GM18520 (cell line): ENCODE measurements around the gene XPNPEP1.
"Not testable (repeated sequence)": the region's sequence is repeated elsewhere in the genome, so short reads cannot be mapped to it uniquely, and the experiment has no call there.

ENCODE experiments used
- ATAC-seq: cut with Tn5 transposase; IDR thresholded peaks from one replicate; pipeline ENCODE4 v1.9.1; 2021; ENCODE audit not compliant: unreplicated experiment

XPNPEP1 gene

DNA sequence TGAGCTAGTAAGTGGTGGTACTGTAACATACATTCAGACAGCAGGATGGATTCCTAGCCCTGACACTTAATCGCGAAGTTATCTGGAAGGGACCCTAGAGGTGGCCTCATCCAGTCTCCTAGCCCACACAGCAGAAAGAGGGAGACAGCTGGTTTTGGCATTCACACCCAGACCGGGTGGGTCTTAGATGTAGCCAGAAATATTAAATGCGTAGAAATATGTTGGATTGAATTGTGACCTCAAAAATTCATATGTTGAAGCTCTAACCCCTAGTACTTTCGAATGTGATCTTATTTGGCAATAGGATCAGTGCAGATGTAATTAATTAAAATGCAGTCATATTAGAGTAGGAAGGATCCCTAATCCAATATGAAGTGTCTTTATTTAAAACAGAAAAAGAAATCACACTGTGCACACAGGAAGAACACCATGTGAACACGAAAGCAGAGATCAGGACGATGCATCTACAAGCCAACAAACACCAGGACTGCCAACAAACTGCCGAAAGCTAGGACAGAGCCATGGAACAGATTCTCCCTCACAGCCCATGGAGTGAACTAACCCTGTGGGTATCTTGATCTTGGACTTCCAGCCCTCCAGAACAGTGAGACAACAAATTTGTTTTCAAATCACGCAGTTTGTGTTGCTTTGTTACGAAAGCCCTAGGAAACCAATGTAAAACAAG, 2.9 kb upstream of the XPNPEP1 start:
- no peak for ATAC-seq

DNA sequence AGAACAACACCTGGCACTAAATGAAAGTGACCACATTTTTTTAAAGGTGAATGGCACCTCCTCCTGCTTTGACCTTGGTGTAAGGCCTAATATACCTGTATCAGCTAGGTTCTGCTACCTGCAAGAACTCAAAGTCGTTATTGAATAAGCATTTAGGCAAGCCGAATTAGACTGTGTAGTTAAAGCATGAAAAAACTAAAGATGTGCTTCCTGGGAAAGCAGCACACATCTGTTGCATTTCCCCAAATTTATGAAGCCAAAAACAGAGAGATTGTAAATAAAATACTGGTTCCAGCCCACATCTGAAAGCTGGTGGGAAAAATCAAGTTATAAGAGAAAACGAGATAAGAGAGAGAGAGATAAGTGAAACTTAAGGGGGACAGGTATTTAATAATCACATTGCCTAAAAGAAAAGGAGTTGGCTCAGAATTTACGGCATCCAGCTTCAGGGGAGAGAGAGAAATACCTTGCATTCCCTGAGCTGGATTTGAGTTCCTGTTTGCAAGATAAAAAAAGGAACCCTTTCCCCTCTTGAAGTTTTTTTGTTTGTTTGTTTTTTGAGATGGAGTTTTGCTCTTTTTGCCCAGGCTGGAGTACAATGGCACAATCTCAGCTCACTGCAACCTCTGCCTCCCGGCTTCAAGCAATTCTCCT, 1.8 kb upstream of the XPNPEP1 start:
- no peak for ATAC-seq

DNA sequence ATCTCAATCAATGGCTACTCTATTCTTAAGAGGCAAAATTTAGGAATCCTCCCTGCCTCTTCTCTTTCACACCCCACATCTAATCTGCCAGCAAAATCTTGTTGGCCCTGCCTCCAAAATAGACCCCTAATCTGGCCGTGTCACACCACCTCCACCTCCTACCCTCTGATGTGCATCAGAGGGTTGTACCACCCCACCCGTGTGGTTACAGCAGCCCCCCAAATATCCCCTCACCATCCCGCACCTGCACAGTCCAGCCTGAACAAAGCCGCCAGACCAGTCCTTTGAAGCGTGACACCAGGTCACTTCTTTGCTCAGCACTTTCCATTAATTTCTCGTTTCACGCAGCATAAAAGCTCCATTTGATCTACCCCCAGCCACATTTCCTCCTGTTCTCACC, 776 bp upstream of the XPNPEP1 start:
- no peak for ATAC-seq

DNA sequence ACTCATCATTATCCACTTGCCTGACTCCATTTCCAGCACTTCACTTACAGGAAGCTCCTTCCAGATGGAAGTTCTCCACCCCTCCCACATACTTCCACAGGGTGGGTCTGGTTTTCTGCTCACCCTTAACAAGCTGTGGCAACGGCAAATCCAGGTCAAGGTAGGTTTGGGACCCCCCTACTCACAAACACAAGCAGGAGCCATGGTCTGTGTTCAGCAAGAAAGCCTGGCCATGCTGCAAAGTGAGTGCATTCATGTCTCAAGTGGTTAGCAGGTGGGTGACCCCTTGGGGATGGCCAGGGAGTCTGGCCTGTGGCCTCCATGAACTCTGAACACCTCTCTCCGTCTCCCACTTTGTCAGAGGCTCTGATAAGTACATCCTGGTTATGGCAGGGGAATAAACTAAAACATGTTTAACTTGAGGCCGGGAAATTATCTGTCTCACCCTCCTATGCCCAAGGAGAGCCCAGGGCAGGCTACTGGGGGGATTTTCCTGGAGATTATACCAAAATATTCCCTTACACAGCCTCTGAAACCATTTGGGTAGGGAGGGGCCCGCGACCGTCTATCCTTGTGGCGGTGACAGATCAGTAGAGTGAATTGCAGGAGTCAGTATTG, 844 bp downstream of the XPNPEP1 start:
- no peak for ATAC-seq

DNA sequence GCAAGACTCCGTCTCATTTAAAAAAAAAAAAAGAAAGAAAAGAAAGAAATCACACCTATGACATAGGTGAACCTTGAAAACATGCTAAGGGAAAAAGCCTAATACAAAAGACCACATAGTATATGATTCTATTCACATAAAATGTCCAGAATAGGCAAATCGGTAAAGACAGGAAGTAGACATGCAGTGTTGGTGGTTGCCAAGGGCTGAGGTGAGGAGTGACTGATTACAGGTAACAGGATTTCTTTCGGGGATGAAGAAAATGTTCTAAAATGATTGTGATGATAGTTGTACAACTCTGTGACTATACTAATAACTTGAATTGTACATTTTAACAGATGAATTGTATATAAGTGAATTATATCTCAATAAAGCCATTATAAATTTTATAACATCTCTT, 3.3 kb downstream of the XPNPEP1 start:
- ATAC-seq = no peak

DNA sequence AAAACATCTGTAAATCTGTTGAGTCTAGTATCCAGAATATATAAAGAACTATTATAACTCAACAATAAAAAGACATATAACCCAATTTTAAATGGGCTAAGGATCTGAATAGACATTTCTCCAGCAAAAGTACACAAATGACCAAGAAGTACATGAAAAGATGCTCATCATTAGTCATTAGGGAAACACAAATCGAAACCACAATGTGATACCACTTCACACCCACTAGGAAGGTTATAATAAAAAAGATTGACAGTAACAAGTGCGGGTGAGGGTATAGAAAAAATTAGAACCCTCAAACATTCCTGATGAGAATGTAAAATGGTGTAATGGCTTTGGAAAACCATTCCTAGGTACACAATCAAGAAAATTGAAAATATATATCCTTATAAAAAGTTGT, 4.1 kb downstream of the XPNPEP1 start:
- no peak for ATAC-seq

DNA sequence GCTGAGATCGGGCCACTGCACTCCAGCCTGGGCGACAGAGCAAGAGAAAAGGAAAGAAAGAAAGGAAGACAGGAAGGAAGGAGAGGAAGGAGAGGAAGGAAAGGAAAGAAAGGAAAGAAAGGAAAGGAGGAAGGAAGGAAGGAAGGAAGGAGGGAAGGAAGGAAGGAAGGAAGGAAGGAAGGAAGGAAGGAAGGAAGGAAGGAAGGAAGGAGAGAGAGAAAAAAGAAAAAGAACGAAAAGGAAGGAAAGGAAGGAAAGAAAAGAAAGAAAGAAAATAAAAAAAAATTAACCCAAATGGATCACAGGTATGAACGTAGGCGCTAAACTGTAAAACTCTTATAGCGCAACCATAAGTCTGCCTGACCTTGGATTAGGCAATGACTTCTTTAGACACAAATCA, 4.6 kb downstream of the XPNPEP1 start:
- ATAC-seq = not testable (repeated sequence)

DNA sequence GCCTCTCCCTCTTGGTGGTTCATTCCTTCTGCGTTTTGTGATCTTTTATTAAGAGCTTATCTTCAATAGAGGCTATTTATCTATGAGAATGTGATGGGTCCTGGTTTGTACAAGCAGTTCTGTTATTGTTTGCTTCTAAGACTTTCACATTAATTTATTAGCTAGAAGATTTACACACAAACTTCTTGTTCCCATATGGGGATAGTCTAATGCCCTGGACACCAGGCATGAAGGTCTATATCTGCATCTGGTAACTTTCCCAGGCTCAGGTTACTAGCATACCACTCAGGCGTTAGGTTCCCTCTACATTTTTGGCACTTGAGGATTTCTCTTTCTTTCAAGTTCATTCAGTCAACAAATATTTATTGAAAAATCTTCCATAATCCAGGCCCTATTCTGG, 7.7 kb downstream of the XPNPEP1 start:
- no peak for ATAC-seq

DNA sequence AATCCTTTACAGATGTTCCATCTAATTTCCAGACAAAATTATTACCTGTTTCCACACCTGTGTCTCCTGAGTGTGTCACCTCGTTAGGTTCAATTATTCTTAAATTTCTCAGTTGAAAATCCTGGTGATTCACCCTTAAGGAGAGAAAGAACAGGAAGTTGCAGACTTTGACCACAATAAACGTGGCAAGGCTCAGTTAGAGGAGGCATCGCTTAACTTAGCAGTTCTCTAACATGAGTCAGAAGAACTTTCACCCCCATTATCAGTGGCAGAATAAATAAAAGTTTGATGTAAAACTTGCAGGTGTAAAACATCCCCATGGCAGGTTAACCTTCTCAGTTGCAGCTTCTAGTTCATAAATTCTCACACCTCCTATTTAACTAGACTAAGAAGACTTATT, 8.3 kb downstream of the XPNPEP1 start:
- ATAC-seq = no peak

DNA sequence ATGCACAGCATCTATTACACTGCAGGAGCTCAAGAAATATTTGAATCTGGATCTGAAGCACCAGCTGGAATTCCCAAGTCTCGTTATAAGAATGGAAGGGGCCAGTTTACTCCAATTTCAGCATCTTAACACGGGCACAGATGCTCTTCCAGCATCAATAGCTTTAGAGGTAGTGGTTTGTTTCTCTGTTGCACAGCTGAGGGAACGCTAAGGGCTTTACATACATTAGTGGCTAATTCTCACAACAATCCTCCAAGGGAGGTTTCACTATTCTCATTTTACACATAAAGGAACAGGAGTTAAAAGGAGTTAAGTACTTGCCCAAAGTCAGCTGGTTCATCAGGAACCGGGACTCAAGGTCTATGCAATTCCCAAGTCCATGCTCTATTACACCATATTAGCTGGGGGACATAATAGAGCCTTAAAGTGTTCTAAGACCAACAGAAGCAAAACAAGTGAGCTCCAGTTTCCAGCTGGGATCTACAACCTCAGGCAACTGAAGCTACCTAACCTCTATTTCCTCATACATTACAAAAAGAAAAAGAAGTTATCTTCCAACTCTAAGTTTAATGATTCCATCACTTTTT, 9.9 kb downstream of the XPNPEP1 start:
- no peak for ATAC-seq

DNA sequence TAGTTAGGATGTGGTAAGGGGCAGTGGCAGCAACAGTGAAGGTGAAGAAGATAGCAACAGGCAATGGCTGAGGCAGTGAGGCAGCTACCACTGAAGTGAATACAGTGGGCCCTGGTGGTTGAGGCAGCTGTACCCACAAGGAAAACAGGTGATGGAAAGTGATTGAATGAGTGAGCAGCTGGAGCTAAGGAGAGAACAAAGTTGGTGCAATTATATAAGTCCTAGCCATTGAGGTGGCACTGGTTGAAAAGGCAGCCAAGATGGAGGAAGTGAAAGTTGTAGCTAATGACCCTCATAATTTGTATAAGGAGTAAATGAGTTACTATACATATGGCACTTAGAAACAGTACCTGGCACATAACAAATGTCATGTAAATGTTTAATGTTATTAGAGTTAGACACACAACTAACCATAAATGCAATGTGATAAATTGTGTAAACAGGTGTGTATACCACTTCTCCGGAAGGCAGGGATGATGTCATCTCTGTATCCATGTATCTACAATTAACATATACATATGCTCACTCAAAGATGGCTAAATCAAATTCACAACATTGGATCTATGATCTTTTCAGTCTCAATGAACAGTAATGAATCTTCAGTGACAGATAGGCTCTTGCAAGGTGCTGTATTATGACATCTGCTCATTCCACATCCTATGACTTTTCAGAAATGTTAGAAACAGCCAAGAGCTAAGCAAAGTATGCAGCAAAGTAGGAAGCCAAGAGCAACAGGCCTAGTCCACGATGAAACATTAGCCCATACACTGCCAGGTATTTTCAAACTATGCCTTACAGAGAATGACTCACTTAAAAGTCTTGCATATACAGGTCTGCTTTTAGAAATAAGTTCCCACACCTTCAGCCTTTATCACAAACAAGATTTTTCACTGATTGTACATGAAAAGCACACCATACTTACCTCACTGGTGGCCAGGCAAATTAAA, 10.7 kb downstream of the XPNPEP1 start:
- ATAC-seq = peak; percentile 83

DNA sequence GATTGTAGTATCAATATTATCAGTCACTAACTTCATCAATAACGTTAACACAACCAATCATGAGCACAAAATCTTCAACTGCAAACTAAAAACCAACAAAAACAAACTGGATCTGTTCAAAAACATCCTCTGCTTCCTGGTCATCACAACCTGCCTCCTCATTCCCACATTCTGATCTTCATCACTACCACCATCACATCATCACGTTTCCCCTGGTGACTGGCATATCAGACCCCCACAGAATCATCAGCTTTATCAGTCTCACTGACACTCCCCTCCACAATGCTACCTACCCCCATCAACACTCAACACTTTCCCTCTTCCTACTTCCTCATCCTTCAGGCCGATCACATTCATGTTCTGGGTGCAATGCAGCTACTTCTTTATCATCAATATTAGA, 11.4 kb downstream of the XPNPEP1 start:
- ATAC-seq = no peak

DNA sequence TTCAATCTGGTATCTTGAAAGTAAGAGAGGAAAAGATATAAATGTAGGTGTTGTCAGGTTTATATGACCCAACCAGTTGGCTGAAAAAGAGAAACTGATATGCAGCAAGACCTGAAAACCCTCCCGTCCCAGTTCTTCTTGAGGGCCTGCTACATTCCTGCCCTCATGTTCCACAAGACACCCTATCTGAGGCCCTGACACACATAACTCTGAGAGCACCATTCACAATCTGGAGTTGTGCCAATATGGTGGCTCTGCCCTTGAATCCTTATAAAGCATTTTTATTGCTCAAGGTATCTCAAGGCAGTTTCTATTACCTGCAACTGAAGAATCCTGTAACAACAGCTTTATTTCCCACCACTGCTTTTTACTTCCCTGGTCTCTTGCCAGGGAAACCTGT, 17.0 kb downstream of the XPNPEP1 start:
- no peak for ATAC-seq

DNA sequence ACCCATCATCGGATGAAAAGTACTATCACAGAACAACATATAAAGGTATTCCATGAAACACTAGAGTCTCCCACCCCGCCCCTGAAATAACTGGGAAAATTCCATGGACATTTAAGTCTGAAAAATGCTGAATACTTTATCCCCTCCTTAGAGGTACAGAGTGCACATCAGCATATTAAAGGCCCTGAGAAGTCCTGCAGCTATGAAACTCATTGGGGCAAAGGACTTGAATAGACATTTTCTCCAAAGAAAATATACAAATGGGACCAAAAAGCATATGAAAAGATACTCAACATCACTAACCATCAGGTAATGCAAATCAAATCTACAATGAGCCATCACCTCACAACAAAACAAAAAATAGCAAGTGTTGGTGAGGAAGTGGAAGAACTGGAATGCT, 18.9 kb downstream of the XPNPEP1 start:
- no peak for ATAC-seq

DNA sequence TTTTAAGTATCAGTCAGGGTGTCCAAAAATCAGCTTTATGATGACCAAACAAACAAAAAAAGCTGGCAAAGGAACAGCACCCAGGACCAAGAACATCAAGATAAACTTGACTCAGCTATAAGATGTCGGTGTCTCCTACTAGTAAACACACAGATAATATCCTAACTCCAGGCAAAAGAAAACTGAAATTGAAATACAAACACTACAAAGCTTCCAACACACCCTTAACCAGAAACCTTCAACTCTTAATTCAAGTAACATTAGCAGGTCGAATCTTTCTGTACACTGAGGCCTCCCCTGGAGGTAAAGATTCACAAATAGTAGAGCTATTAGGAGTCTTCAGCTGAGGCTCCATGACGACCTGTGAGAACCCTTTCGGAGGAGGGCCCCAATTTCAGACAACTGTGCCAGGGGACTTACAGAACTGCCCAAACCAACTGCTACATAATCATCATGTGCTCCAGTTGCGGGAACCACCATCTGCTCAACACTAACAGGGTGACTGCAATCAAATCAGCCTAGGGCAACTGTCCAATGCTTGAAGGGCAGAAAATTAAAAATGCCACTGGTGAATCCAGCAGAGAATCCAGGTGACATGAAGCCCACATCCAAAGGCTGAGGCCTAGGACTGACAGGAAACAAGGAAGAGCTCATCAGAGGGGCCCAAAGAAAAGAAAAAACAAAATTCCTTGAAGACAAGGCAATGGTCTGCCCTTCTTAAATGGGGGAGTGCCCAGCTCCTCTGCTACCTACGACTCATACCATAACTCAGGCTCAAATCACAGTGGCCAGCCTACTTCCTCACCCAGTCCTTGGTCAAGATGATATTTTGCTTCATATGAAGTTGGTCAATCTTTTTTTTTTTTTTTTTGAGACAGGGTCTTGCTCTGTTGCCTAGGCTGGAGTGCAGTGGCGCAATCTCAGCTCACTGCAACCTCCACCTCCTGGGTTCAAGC, 20.0 kb downstream of the XPNPEP1 start:
- ATAC-seq = no peak

DNA sequence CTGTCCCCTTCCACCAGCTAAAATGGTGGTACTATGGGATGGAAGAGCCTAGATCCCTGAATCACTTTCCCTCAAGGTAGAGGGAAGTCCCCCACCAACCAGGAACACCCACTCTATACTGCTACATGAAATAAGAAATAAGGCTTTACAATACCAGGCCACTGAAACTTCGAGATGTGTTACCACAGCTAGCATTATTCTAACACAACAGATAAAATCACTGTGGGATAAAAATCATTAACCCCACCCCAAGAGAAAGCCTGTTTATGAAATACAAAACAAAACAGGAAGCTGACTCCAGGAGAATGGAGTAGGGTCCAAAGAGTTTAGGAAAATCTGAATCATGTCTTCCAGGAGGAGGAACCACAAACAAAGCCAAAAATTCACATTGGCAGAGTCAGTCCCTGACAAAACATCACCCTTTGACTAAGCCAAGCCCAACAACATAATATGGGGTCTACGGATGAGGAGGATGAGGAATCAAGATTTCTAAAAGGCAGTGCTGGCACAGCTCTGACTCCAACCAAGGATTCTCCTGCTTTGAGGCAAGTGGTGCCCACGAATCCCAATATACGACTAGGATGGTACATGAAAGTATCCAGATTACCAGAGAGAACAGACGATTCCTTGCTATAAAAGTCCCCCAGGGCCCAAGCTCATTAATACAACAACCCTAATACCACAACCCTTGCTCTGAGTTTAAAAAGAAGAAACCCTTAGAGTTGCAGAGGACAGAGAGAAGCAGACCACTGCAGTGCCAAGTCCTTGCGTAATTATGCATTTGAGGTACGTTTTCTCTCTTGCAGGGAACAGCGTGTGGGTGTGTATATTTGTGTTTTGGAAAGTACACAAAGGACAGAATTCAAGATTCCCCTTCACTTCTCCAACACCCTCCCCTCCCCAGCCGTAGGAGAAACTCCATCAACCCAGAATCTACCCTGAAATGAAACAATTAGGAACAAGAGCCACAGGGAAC, 23.7 kb downstream of the XPNPEP1 start:
- no peak for ATAC-seq

DNA sequence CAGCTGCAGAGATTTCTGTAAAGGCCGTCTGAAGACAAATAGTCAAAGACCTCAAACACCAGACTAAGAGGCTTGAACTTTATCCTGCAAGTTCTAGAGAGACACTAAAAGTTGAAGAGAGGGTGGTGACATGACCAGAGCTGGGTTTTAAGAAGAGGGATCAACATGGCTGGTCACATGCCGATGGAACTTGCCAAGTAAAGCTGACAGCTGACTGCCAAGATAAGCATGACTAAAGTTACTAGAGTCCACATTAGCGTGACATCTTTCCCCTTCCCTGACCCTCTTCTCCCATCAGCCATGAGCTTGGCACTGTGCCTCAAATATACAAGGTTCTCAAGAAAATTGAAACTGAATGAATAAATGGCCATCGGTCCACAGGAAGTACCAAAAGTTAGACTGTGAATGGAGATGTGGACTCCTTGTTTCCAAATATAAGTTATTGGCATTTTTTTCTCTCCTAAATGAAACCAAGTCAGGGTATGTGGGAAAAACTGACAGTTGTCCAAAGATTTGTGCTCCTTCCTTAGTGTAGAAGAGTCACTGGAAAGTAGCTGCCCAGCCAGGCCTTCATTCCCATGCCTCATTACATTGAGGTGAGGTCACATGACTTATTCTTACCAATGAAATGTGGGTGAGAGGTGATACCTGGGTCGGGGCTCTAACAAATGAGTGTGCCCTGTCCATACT, 24.5 kb downstream of the XPNPEP1 start:
- no peak for ATAC-seq

DNA sequence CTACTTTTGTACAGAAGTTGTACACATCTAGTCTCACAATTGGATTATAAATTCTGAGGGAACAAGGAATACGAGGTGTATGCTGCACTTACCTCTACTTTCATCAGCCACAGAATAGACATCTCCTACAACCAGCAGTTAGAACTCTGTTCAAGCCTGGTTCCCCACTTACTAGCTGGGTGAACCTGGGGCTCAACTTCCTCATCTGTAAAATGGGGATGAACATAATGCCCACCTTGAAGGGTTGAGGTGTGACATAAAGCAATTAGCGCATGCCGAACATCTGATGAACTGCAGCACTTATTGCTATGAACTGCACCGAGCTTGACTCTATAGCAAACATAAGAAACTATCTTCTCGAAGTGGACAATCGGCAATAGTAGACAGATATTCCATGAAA, 25.3 kb downstream of the XPNPEP1 start:
- no peak for ATAC-seq
